ENCODE results near the gene SLAMF9.

Gene SLAMF9

DNA sequence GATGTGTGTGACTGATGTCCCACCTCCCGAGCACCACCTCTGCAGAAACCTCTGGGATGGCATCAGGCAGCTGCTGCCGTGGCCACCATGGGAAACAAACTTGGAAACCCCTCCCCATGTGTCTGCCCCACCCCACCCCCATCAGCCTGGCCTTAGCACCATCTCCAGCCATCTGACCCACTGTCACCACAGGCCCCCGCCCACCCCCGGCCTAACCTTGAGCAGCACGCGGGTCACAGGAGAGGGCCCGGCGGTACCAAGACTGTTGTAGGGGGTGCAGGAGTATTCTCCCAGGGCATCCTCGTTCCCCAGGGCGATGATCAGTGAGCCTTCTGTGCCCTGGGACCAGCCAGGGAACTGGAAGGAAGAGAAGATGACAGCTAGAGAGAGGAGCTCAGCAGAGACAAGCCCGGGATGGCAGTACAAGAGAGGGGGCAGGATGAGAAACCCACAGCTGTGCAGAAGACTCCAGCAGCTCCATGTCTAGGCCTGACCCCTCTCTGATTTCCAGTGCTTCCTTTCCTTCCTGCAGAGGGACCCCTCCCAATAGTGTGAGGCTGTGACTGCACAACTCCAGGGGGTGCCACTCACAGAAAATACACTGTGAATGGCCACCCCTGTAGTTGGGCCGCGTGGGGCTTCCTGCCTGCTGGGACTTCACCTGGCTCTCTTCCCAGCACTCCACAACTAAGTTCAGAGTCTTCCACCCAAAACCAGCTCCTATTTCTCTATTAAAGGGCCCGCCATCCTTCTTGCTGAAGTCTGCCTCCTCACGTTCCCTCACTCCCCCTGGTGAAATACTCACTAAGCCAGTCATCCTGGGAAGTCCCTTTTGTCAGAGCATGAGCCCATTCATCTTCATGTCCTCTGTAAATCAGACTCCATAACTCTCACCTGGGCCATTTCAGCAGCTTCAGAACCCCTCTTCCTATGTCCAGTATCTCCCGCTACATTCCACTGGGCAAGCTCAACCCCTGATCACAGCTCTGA is 21.4 kb downstream of the SLAMF9 start:
- no peak for DNase-seq

DNA sequence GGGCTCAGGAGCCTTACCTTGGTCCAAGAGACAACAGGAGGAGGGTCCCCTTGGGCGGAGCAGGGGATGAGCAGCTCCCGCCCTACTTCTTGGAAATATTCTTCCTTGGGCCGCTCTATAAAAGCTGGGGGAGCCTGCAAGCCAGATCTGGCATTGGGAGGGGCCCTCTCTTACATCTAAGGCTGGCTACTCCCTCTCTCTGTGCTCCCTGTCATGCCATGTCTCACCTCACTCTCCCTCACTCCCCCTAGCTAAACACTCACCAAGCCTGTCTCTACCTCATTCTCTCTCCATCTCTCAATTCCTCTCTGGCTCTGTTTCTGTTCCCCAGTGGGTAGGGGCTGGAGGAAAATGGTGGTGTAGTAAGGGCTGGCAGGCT is 22.3 kb downstream of the SLAMF9 start:
- no peak for DNase-seq

DNA sequence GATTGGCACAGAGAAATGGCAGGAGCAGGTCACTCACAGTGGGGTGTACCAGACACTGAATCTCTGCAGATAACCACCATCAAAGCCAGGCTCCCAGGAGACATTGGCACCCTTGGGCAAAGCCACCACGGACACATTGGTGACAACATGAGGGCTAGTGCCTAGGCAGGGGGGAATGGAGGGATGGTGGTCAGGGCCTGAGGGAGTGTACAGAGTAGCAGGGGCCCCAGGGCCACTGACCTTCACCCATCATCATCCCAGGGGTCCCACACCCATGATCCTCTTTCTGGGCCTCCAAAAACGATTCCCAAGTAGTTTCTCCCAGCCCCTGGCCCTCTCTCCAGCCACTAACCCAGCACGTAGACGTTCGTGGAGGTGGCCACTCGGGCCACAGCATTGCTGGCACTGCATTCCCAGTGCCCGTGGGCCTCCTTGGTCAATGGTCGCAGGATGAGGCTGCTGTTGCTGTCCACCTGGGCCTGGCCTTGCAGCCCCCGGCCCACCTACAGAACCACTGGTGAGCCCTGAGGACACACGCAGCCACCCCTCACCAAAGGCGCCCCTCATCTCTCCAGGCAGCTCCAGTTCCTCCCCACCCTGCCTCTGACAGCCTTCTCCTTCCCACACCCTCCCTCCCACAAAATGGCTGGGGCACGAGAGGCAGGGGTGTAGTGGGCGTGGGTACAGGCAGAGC is 22.8 kb downstream of the SLAMF9 start:
- no peak for DNase-seq

- DNase-seq, result no peak
Observed at GRCh38 chr1:159930634-159931033, 23.4 kb downstream of the SLAMF9 start.

- DNase-seq, result no peak
Observed at GRCh38 chr1:159930216-159930615, 23.8 kb downstream of the SLAMF9 start.

- no peak for DNase-seq
Observed at GRCh38 chr1:159929155-159930051, 24.6 kb downstream of the SLAMF9 start.

- DNase-seq, result no peak
Observed at GRCh38 chr1:159928491-159929050, 25.5 kb downstream of the SLAMF9 start.

DNA sequence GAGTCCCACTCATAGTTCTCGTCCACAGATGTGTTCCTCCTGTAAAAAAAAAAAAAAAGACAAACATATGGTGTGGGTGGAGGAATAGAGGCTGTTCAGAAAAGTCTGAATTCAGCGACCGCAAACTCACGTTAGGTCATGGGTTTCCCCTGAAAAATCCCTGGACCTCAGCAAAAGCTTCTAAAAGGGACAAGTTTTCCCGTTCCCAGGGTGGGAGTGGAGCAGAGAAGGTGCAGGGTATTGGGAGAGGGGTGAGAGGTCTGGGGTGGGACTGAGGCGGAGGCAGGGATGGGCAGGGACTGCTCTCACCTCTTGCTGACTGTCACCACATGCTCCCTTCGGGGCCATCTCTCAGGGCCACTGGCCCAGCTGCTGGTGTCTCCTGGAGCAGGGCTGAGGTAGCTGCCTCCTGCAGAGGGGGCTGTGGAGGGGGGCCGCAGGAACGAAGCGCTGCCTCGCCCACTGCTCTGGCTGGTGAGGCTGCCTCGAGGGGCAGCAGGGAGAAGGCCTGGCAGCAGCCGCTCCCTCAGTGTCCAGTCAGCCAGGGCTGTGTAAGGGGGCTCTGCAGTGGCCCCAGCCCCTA is 26.1 kb downstream of the SLAMF9 start:
- DNase-seq, result no peak

- no peak for DNase-seq
Observed at GRCh38 chr1:159927211-159927848, 26.7 kb downstream of the SLAMF9 start.

DNA sequence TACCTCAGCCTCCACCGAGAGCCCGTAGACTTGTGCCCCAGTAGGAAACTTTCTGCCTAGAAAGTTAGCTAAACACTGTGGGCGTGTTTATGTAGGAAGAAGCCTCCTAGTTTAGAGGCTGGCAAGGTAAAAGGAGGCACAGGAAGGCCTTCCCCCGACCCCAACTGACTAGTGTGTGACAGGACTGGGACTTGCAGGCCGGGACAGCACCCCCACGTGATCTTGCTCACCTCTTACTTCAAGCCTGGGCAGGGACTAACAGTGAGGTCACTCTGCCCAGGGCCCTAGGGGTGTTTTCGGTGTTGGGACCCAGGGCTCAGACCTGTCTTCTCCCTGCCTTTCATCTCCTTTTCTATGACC is 28.3 kb downstream of the SLAMF9 start:
- no peak for DNase-seq

DNA sequence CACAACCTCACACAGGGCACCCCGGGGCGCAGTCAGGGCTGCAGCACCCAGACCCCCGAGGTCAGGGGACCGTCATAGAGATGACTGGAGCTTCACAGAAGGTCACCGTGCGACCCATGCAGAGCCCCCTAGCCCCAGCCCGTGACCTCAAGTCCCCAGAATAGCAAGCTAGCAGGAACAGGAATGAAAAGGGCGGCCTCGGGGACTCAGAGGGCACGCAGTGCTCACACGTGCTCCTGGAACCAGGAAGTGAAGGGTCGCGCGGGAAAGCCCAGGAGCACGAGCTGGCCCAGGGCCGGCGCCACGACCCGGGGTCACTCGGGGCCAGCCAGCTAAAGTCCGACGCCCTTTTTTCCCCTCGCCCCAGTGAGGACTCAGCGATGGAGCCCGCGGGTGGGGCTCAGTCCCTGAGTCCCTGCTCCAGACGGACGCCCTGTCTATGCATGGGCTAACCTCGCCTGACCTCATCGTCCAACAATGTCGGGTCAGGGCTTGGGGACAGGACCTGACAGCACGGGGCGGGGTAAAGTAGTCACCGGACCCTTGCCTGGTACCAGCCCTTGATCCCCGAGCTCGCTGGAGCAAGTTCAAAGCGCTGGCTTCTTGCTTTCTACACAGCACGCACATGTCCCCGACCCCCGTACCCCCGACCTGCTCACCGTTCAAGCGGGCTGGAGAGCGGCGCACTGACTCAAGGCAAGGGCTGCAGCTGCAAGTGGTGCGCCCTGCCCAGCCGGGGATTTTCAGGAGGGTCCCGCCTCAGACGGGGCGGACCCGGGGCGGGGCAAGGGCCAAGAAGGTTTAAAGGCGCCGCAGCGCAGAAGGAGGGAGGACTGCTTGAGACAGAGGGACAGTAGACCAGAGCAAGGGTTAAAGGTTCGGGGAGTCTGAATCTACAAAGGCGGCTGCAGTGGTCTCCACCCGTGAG is 29.0 kb downstream of the SLAMF9 start, which contains the start of gene TAGLN2:
Gene TAGLN2 (minus strand): TSS at position 717 of the 928 bp plus-strand sequence. CDS start 4,998 bp downstream, outside the sequence.
- peak; percentile 87 to 91 for DNase-seq

GRCh38 chr1:159924025-159924790 is 29.8 kb downstream of the SLAMF9 start:
- peak; percentile 40 to 53 for DNase-seq

- peak; percentile 49 to 76 for DNase-seq
Observed at GRCh38 chr1:159923203-159924024, 30.6 kb downstream of the SLAMF9 start.

DNA sequence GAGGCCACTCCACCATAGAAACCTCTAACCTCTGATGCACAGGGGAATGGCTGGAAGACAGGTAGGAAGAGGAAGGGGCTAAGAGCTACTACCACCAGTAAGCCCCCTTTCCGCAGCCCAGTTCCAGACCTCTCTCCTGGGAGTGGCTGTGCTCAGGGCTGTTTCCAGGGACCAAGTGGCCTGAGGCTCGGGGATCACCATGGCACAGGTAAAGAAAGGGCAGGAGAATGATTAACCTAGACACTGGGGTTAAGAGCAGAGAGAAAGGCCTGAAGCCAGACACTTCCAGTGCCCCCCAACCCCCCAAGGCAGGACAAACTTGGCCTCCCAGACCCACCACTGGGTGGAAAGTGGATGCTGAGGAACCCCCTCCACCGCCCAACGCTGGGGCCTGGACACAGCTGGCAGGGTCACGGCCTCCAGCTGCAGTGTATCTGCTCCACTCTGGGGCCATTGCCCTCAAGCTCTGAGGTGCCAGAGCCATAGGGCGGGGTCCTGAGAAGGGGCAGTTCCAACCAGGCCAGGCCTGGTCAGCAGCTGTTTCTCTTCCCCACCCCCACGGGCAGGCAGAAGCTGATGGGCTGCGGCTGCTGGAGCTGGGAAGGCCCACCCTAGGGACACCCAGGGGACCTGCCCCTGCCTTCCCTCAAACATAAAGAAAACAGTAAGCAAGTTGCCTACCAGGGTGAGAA is 31.4 kb downstream of the SLAMF9 start:
- DNase-seq, result no peak

DNA sequence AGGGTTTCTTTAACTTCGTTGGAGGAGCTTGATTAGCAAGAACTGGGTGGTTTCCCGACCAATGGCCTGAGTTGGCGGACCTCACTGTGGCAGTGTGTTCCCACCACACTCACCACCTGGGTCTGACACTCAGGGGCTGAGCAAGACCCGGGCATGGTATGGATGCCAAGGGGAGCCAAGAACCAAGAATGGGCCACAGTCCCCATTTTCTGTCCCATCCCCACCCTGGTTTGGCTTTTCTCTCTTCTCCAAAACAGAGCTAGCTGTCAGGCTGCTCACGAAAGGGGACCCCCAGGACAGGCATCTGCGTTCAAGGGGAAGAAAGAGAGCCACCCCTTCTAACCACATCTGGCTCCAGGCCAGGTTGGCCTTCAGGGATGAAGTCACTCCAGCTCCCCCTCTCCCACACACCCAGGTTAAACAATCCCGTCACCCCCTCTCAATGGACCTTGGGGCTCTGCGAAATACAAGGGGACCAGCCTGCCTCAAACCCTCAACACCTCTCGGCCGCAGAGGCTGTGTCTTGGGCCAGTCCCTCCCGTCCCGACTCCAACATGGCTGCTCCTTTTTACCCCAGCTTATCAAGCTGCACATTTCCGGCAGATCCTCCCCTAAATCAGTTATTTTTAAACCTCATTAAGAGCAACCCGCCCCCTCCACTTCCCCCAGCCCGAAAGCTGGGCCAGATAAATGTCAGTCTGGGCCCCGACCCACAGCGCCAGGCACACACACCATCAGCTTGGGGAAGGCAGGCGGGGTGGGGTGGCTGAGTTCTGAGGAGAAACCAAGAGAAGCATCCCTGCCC is 32.1 kb downstream of the SLAMF9 start:
- DNase-seq, result no peak

DNA sequence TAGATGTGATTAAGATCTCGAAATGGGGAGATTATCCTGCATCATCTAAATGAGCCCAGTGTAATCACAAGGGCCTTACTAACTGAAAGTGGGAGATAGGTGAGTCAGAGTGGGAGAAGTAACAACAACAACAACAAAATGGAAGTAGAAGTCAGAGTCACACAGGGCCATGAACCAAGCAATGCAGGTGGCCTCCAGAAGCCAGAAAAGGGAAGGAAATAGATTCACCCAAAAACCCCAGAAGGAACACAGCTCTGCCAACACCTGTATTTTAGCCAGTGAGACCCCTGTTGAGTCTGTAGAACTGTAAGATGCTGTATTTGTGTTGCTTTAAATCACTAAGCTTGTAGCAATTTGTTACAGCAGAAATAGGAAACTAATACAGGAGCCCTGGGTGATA is 32.8 kb downstream of the SLAMF9 start:
- no peak for DNase-seq

GRCh38 chr1:159920651-159921050 is 33.4 kb downstream of the SLAMF9 start:
- DNase-seq, result no peak

Data from stimulated activated CD4-positive, alpha-beta T cell treated with anti-CD3 and anti-CD28 coated beads, Interleukin-4, amount 100 ng/mL, for 4 hours (primary cell).